ENCODE data around the gene NCKIPSD.

GRCh38 chr3:48723725-48724124, 38.0 kb upstream of the NCKIPSD start:
- no peak for TF ChIP-seq CTCF (IDR thresholded peaks at IDR 0.05)
- no peak for TF ChIP-seq POLR2A (IDR thresholded peaks at IDR 0.05)

Data from testis (tissue), 2 donors.